ENCODE measurements around the gene TMEM270.
"Not testable (repeated sequence)": the region's sequence is repeated elsewhere in the genome, so short reads cannot be mapped to it uniquely, and the experiment has no call there.

Gene TMEM270

DNA sequence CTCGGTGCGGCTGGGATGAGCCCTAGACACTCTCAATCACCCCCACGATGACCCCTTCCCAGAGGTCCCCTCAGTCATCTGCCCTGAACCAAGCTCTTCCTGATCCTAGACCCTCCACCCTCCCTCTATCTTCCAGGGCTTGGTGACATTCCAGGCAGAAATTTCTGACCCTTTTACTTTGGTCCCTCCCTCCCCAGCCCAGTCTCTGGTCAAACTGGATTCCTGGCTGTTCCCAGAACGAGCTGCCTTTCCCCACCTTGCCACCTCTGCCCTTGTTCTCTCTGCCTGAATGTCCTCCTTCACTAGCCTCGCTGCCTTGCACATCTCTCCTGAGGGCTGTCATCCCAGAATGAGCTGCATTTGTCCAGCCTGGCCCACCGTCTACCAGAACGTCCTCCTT lies 31.5 kb upstream of the TMEM270 start:
- Mint-ChIP-seq H3K27me3 (peaks cover 6% of the 10 kb centered on the region), H3K4me3 (no peak overlapping the region), H3K4me1 (peaks cover 27% of the 10 kb centered on the region), H3K36me3 (ENCODE audit: low read depth) (no peaks in the 10 kb centered on the region), H3K9me3 (no peaks in the 10 kb centered on the region), H3K27ac (no peak overlapping the region)
- ATAC-seq (no peak), DNase-seq (no peak)

DNA sequence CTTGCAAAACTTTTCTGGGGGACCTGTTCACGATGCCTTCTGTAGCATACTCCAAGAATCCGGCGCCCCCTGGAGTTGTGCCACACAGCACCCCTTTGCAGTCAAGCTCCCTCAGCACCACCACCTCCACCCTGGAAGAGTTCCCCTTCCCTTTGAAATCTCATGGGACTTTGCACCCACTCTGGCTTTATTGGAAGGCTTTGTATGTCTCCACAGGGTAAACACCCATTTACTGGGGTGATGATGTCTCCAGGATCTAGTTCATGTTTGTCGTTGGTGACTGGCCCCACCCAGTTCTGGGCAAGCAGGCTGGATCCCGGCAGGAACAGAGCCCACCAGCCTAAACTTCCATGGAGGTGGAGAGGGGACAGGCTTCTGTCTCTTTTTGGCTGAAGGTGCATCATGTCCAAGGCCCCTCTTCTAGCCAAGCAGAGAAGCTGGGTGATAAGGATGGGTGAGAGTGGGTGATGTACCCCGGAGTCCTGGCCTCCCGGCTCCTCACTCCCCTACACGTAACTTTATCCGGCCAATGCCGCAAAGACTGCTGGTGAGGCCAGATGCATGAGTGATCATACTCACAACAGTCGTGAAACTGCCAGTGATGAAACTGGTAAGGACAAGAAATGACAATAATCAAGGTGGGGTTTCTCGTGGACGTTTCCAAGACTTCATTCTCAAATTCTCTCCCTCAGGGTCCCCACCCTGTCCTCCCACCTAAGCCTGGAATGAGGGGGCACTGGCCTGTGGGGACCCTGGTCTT lies 30.9 kb upstream of the TMEM270 start:
- Mint-ChIP-seq H3K4me3 (no peak overlapping the region), H3K27ac (no peak overlapping the region), H3K27me3 (peaks cover 6% of the 10 kb centered on the region), H3K9me3 (no peaks in the 10 kb centered on the region), H3K4me1 (peaks cover 27% of the 10 kb centered on the region), H3K36me3 (ENCODE audit: low read depth) (no peaks in the 10 kb centered on the region)
- DNase-seq (no peak), ATAC-seq (no peak)

DNA sequence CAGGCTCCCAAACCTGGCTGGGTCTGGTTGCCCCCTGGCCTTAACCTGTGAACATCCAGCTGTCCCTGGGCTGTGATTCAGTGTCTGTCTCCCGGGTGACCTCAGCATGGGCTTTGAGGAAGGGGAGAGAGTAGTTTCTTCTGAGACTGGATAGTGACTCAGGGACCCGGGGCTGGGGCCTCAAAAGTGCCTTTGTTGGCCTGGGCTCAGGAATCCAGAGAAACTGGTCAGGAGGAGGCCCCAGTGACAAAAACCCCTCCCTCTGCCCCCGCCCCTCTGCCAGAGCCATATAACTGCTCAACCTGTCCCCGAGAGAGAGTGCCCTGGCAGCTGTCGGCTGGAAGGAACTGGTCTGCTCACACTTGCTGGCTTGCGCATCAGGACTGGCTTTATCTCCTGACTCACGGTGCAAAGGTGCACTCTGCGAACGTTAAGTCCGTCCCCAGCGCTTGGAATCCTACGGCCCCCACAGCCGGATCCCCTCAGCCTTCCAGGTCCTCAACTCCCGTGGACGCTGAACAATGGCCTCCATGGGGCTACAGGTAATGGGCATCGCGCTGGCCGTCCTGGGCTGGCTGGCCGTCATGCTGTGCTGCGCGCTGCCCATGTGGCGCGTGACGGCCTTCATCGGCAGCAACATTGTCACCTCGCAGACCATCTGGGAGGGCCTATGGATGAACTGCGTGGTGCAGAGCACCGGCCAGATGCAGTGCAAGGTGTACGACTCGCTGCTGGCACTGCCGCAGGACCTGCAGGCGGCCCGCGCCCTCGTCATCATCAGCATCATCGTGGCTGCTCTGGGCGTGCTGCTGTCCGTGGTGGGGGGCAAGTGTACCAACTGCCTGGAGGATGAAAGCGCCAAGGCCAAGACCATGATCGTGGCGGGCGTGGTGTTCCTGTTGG lies 30.0 kb upstream of the TMEM270 start, which contains the start of gene CLDN4:
Gene CLDN4 (plus strand): TSS at position 316 of the 903 bp plus-strand sequence. CDS start 206 bp downstream, at position 522.
- ATAC-seq, result no peak
- Mint-ChIP-seq H3K27me3 (peaks cover 6% of the 10 kb centered on the region), H3K9me3 (no peaks in the 10 kb centered on the region), H3K4me1 (peaks cover 27% of the 10 kb centered on the region), H3K27ac (no peak within 1 kb of the TSS), H3K36me3 (ENCODE audit: low read depth) (no peaks in the 10 kb centered on the region), H3K4me3 (no peak within 1 kb of the TSS)
- no peak for DNase-seq

- DNase-seq (no peak), ATAC-seq (no peak)
- H3K27me3 Mint-ChIP-seq, result peaks cover 6% of the 10 kb centered on the region
- peaks cover 26% of the 10 kb centered on the region for H3K4me1 Mint-ChIP-seq
- no peaks in the 10 kb centered on the region for H3K9me3 Mint-ChIP-seq
- H3K36me3 Mint-ChIP-seq (ENCODE audit: low read depth), result no peaks in the 10 kb centered on the region
- H3K4me3 Mint-ChIP-seq, result no peak overlapping the region
- H3K27ac Mint-ChIP-seq, result no peak overlapping the region
These were observed 29.4 kb upstream of the TMEM270 start for GRCh38 chr7:73831584-73831833.

DNA sequence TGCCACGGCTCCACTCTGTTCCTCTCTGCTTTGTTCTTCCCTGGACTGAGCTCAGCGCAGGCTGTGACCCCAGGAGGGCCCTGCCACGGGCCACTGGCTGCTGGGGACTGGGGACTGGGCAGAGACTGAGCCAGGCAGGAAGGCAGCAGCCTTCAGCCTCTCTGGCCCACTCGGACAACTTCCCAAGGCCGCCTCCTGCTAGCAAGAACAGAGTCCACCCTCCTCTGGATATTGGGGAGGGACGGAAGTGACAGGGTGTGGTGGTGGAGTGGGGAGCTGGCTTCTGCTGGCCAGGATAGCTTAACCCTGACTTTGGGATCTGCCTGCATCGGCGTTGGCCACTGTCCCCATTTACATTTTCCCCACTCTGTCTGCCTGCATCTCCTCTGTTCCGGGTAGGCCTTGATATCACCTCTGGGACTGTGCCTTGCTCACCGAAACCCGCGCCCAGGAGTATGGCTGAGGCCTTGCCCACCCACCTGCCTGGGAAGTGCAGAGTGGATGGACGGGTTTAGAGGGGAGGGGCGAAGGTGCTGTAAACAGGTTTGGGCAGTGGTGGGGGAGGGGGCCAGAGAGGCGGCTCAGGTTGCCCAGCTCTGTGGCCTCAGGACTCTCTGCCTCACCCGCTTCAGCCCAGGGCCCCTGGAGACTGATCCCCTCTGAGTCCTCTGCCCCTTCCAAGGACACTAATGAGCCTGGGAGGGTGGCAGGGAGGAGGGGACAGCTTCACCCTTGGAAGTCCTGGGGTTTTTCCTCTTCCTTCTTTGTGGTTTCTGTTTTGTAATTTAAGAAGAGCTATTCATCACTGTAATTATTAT lies 28.9 kb upstream of the TMEM270 start:
- no peak overlapping the region for H3K27ac Mint-ChIP-seq
- ATAC-seq (no peak), DNase-seq (no peak)
- H3K4me1 Mint-ChIP-seq, result peaks cover 21% of the 10 kb centered on the region
- H3K9me3 Mint-ChIP-seq, result no peaks in the 10 kb centered on the region
- H3K27me3 Mint-ChIP-seq, result peaks cover 2% of the 10 kb centered on the region
- no peak overlapping the region for H3K4me3 Mint-ChIP-seq
- H3K36me3 Mint-ChIP-seq (ENCODE audit: low read depth), result no peaks in the 10 kb centered on the region

GRCh38 chr7:73832806-73833205 lies 28.2 kb upstream of the TMEM270 start:
- Mint-ChIP-seq H3K4me3 (no peak overlapping the region), H3K27me3 (peaks cover 2% of the 10 kb centered on the region), H3K27ac (no peak overlapping the region), H3K9me3 (no peaks in the 10 kb centered on the region), H3K4me1 (peaks cover 13% of the 10 kb centered on the region), H3K36me3 (ENCODE audit: low read depth) (no peaks in the 10 kb centered on the region)
- DNase-seq (no peak), ATAC-seq (no peak)

GRCh38 chr7:73833251-73833919 lies 27.6 kb upstream of the TMEM270 start:
- H3K27me3 Mint-ChIP-seq, result peaks cover 2% of the 10 kb centered on the region
- H3K9me3 Mint-ChIP-seq, result no peaks in the 10 kb centered on the region
- peaks cover 9% of the 10 kb centered on the region for H3K4me1 Mint-ChIP-seq
- no peak for ATAC-seq
- no peaks in the 10 kb centered on the region for H3K36me3 Mint-ChIP-seq (ENCODE audit: low read depth)
- no peak for DNase-seq
- no peak overlapping the region for H3K27ac Mint-ChIP-seq
- H3K4me3 Mint-ChIP-seq, result no peak overlapping the region

DNA sequence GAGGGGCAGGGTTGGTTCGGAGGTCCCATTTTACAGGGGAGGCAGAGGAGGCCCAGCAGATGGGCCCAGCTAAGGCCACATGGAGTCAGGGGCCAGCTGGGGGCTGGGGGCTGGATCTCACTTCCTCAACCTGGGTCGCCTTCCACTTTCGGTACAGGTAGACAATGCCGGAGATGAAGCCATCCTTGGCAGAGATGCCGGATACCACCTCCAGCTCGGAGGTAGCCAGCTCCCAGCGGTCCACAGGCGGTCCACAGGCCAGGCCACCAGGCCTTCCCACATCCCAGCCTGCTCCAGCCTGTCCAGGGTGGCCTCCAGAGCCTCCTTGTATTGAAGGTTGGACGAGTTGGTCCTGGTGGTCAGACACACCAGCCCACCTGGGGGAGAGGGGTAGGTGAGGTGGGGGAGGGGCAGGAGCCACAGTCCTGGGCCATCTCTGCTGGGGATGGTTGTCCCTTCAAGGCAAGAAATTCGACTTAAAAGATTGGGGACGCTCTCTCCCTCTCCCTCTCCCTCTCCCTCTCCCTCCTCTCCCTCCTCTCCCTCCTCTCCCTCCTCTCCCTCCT lies 26.2 kb upstream of the TMEM270 start:
- ATAC-seq, result no peak
- Mint-ChIP-seq H3K27me3 (peaks cover under 1% of the 10 kb centered on the region), H3K4me1 (peaks cover under 1% of the 10 kb centered on the region), H3K36me3 (ENCODE audit: low read depth) (no peaks in the 10 kb centered on the region), H3K4me3 (no peak overlapping the region), H3K27ac (no peak overlapping the region), H3K9me3 (no peaks in the 10 kb centered on the region)
- DNase-seq, result no peak

DNA sequence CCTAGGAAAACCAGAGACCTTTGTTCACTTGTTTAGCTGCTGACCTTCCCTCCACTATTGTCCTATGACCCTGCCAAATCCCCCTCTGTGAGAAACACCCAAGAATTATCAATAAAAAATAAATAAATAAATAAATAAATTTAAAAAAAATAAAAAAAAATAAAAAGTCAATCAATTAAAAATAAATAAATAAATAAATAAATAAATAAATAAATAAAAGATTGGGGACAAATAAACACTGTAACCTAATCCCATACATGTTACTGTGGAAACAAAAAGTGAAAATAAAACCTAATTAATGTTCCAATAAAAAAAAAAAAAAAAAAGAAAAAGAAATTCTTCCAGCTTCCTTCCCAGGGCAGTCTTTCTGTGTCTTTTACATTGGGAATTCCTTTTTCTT lies 23.8 kb upstream of the TMEM270 start:
- not testable (repeated sequence) for H3K36me3 Mint-ChIP-seq (ENCODE audit: low read depth); H3K27me3 Mint-ChIP-seq; H3K9me3 Mint-ChIP-seq; H3K4me3 Mint-ChIP-seq; H3K27ac Mint-ChIP-seq; H3K4me1 Mint-ChIP-seq; ATAC-seq; DNase-seq

DNA sequence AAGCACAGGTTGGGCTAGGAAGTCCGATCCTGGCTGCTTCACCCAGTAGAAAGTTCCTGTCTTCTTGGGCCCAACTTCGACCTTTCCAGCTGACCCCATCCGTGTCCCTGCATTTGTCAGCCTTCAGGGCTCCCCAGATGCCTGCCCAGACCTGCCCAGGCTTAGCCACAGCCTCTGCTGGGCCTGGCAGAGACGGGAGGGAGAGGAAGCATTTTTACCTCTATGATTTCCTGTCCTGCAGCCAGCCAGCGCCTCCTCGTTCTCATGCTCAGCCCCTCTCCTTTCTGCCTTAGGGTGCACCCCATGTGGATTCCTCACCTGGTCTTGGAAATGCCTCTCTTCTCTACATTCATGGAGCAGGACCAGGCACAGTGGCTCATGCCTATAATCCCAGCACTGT lies 22.3 kb upstream of the TMEM270 start:
- ATAC-seq (no peak), DNase-seq (no peak)
- no peak overlapping the region for H3K4me3 Mint-ChIP-seq
- no peaks in the 10 kb centered on the region for H3K9me3 Mint-ChIP-seq
- H3K4me1 Mint-ChIP-seq, result peaks cover 5% of the 10 kb centered on the region
- no peak overlapping the region for H3K27ac Mint-ChIP-seq
- no peaks in the 10 kb centered on the region for H3K36me3 Mint-ChIP-seq (ENCODE audit: low read depth)
- no peaks in the 10 kb centered on the region for H3K27me3 Mint-ChIP-seq

GRCh38 chr7:73839290-73839689 lies 21.7 kb upstream of the TMEM270 start:
- Mint-ChIP-seq H3K36me3 (ENCODE audit: low read depth) (no peaks in the 10 kb centered on the region), H3K4me3 (no peak overlapping the region), H3K9me3 (no peaks in the 10 kb centered on the region), H3K27ac (no peak overlapping the region), H3K27me3 (no peaks in the 10 kb centered on the region), H3K4me1 (peaks cover 11% of the 10 kb centered on the region)
- no peak for ATAC-seq
- no peak for DNase-seq

- Mint-ChIP-seq H3K36me3 (ENCODE audit: low read depth) (no peaks in the 10 kb centered on the region), H3K27me3 (no peaks in the 10 kb centered on the region), H3K4me3 (no peak overlapping the region), H3K9me3 (no peaks in the 10 kb centered on the region), H3K27ac (no peak overlapping the region), H3K4me1 (peaks cover 12% of the 10 kb centered on the region)
- no peak for ATAC-seq
- DNase-seq, result no peak
These were observed 20.9 kb upstream of the TMEM270 start for GRCh38 chr7:73839743-73840714.

- DNase-seq (no peak), ATAC-seq (no peak)
- Mint-ChIP-seq H3K4me3 (no peak overlapping the region), H3K27ac (no peak overlapping the region), H3K4me1 (peaks cover 12% of the 10 kb centered on the region), H3K36me3 (ENCODE audit: low read depth) (no peaks in the 10 kb centered on the region), H3K27me3 (no peaks in the 10 kb centered on the region), H3K9me3 (no peaks in the 10 kb centered on the region)
These were observed 20.1 kb upstream of the TMEM270 start for GRCh38 chr7:73840715-73841379.
